HCT116 (cell line): ENCODE data around the gene ZFR2. TPM values are rescaled to one million over a fixed set of nuclear protein-coding genes. Genes with fewer than 3 reads are reported as not detected.

ENCODE experiments used
- ATAC-seq: fragments of 200-7000 bp; cut with Tn5 transposase; 2 replicates; pipeline ENCODE4 v1.9.1; 2020; ENCODE audit warnings: mild to moderate bottlenecking, moderate library complexity
- BruUV-seq: library from RNA; stranded (reverse); fragments of 400-500 nt; replicated peaks from 2 replicates; lab custom pipeline; 2021; lab: Mats Ljungman, UMichigan
- CTCF ChIA-PET: fragments of 300-600 bp; sonication (Branson Sonifier 250); formaldehyde crosslinking; loops from one replicate; lab custom pipeline; 2021; ENCODE audit warnings: antibody characterized with exemption; lab: Charles Lee
- POLR2A ChIA-PET: fragments of 300-600, 350-600 bp; sonication (Branson Sonifier 250); formaldehyde crosslinking; loops from one replicate; lab custom pipeline; 2021; ENCODE audit warnings: antibody characterized with exemption; lab: Charles Lee
- RAD21 ChIA-PET, 2 experiments: fragments of 300-600 bp; sonication (Branson Sonifier 250); formaldehyde crosslinking; loops; one replicate each; lab custom pipeline; 2023; ENCODE audit warnings: low total read pairs in 2 of 2; ENCODE audit not compliant: uncharacterized antibody in 2 of 2, unreplicated experiment in 2 of 2, low non-redundant PET in 1 of 2; lab: Charles Lee
- DNase-seq: peaks from one replicate; pipeline ENCODE4 v3.0.0-alpha.2; 2010; ENCODE audit warnings: low read depth, low spot score
- H2AFZ ChIP-seq: fragments of 200-600 bp; shearing (Covaris generic), sonication (generic); 2 replicates; pipeline ENCODE4 v1.6.1; 2017; ENCODE audit warnings: low read depth, mixed run types, mixed read lengths, antibody characterized with exemption, low read length; ENCODE audit not compliant: poor library complexity, severe bottlenecking
- H3K27ac ChIP-seq: 2 replicates; pipeline ENCODE4 v1.5.1; 2012; ENCODE audit warnings: low read depth, low read length
- H3K27me3 ChIP-seq: fragments of 200-600 bp; sonication (generic); 2 replicates; pipeline ENCODE4 v1.6.1; 2016; ENCODE audit warnings: mixed run types, low read length, mixed read lengths; ENCODE audit not compliant: insufficient read depth
- H3K36me3 ChIP-seq, 2 experiments: fragments of 200-500 bp in 1 of 2; fragments of 200-600 bp in 1 of 2; sonication (Bioruptor generic) in 1 of 2; sonication (generic) in 1 of 2; 2 replicates each; pipeline versions ENCODE4 v1.5.1 to v1.6.1; 2014 to 2016; ENCODE audit warnings: low read length in 2 of 2, inconsistent platforms in 1 of 2, mixed read lengths in 1 of 2, mixed run types in 1 of 2; ENCODE audit not compliant: insufficient read depth in 2 of 2, control insufficient read depth in 1 of 2
- H3K4me1 ChIP-seq, 2 experiments: fragments of 200-600 bp in 1 of 2; sonication (generic) in 1 of 2; 2 replicates each; pipeline versions ENCODE4 v1.5.1 to v1.6.1; 2012 to 2017; ENCODE audit warnings: low read length in 2 of 2, inconsistent platforms in 1 of 2, mild to moderate bottlenecking in 1 of 2, mixed read lengths in 1 of 2, mixed run types in 1 of 2, moderate library complexity in 1 of 2; ENCODE audit not compliant: insufficient read depth in 2 of 2, control insufficient read depth in 1 of 2
- H3K4me2 ChIP-seq: fragments of 200-600 bp; sonication (generic); 2 replicates; pipeline ENCODE4 v1.6.1; 2017; ENCODE audit warnings: mixed run types, low read length, mixed read lengths
- H3K4me3 ChIP-seq, 2 experiments: fragments of 200-600 bp in 1 of 2; sonication (generic) in 1 of 2; replicated peaks in 1 of 2; 2 replicates each; pipeline ENCODE4 v1.5.1; 2011 to 2016; ENCODE audit warnings: low read length in 2 of 2, control low read depth in 1 of 2, low read depth in 1 of 2, mild to moderate bottlenecking in 1 of 2, mixed read lengths in 1 of 2, mixed run types in 1 of 2
- H3K79me2 ChIP-seq: fragments of 200-600 bp; sonication (generic); 2 replicates; pipeline ENCODE4 v1.6.1; 2017; ENCODE audit warnings: mild to moderate bottlenecking, mixed run types, low read length, moderate library complexity, mixed read lengths; ENCODE audit not compliant: insufficient read depth
- H3K9ac ChIP-seq: fragments of 200-600 bp; sonication (generic); 2 replicates; pipeline ENCODE4 v1.6.1; 2016; ENCODE audit warnings: low read length, mixed read lengths
- H3K9me2 ChIP-seq: fragments of 200-600 bp; sonication (generic), shearing (Covaris generic); 2 replicates; pipeline ENCODE4 v1.6.1; 2017; ENCODE audit warnings: mixed run types, mild to moderate bottlenecking, moderate library complexity; ENCODE audit not compliant: insufficient read depth
- H3K9me3 ChIP-seq, 2 experiments: fragments of 200-500 bp in 1 of 2; fragments of 200-600 bp in 1 of 2; sonication (Bioruptor generic) in 1 of 2; sonication (generic) in 1 of 2; 2 replicates each; pipeline ENCODE4 v1.6.1; 2014 to 2017; ENCODE audit warnings: low read length in 2 of 2, mixed read lengths in 2 of 2, inconsistent platforms in 1 of 2, low read depth in 1 of 2, mild to moderate bottlenecking in 1 of 2, mixed run types in 1 of 2, moderate library complexity in 1 of 2; ENCODE audit not compliant: control insufficient read depth in 1 of 2, insufficient read depth in 1 of 2
- H4K20me1 ChIP-seq: fragments of 200-600 bp; sonication (generic), shearing (Covaris generic); 2 replicates; pipeline ENCODE4 v1.6.1; 2017; ENCODE audit warnings: mixed run types, mild to moderate bottlenecking, moderate library complexity; ENCODE audit not compliant: insufficient read depth
- ATF3 ChIP-seq: IDR thresholded peaks from 2 replicates; pipeline ENCODE4 v1.6.1; 2012
- CBX3 ChIP-seq: IDR thresholded peaks from 2 replicates; pipeline ENCODE4 v1.6.1; 2012; ENCODE audit warnings: low read depth
- CEBPB ChIP-seq: IDR thresholded peaks from 2 replicates; pipeline ENCODE4 v1.6.1; 2012; ENCODE audit warnings: low read depth
- EGR1 ChIP-seq: IDR thresholded peaks from 2 replicates; pipeline ENCODE4 v1.6.1; 2012; ENCODE audit warnings: low read depth
- ELF1 ChIP-seq: IDR thresholded peaks from 2 replicates; pipeline ENCODE4 v1.6.1; 2012; ENCODE audit warnings: low read depth, borderline replicate concordance
- POLR2AphosphoS5 ChIP-seq: IDR thresholded peaks from 2 replicates; pipeline ENCODE4 v1.6.1; 2011; ENCODE audit warnings: mild to moderate bottlenecking, low read depth, low read length, moderate library complexity
- REST ChIP-seq: IDR thresholded peaks from 2 replicates; pipeline ENCODE4 v1.6.1; 2012; ENCODE audit warnings: low read depth
- SIN3A ChIP-seq: IDR thresholded peaks from 2 replicates; pipeline ENCODE4 v1.6.1; 2012; ENCODE audit warnings: low read depth
- SP1 ChIP-seq: IDR thresholded peaks from 2 replicates; pipeline ENCODE4 v1.6.1; 2012; ENCODE audit warnings: low read depth
- TCF7L2 ChIP-seq: IDR thresholded peaks from 2 replicates; pipeline ENCODE4 v1.7.0; 2011; ENCODE audit warnings: borderline replicate concordance, inconsistent platforms; ENCODE audit not compliant: insufficient read depth, insufficient read length; ENCODE audit errors: extremely low read depth
- YY1 ChIP-seq: IDR thresholded peaks from 2 replicates; pipeline ENCODE4 v1.6.1; 2011; ENCODE audit warnings: low read length, low read depth, moderate library complexity, mild to moderate bottlenecking; ENCODE audit not compliant: insufficient replicate concordance; ENCODE audit errors: extremely low read depth
- ZBTB33 ChIP-seq: IDR thresholded peaks from 2 replicates; pipeline ENCODE4 v1.6.1; 2011; ENCODE audit warnings: mild to moderate bottlenecking, low read length, moderate library complexity; ENCODE audit not compliant: insufficient replicate concordance; ENCODE audit errors: extremely low read depth
- intact Hi-C: fragments of 100-400 bp; cut with micrococcal nuclease; formaldehyde crosslinking; loops from 2 replicates; pipeline ENCODE4 v1.10.0; 2022
- total RNA-seq: library from RNA; stranded (reverse); gene quantifications from one replicate; pipeline ENCODE4 v1.2.1, GENCODE V29; 2021; ENCODE audit not compliant: unreplicated experiment

ZFR2 gene
- total RNA-seq, 1 experiment from 2014 or later, result 0.34 TPM

- Histone ChIP-seq H2AFZ (no peak overlapping the region), H3K4me3 (no peak overlapping the region), H3K9me3 (no peaks in the 10 kb centered on the region), H3K27me3 (no peaks in the 10 kb centered on the region), H3K79me2 (peaks cover 4% of the 10 kb centered on the region), H4K20me1 (no peaks in the 10 kb centered on the region), H3K27ac (no peak overlapping the region), H3K9me2 (no peaks in the 10 kb centered on the region), H3K9ac (no peak overlapping the region), H3K36me3 (peaks cover 0 to 5% of the 10 kb centered on the region in 2 experiments; a peak in 2 of 4 replicates), H3K4me1 (peaks cover 3% of the 10 kb centered on the region in 2 experiments; a peak in 2 of 4 replicates), H3K4me2 (no peak overlapping the region)
- intact Hi-C loops, result no loop called here
- no peak for ATAC-seq
- ChIA-PET RAD21 (no interaction called here), POLR2A (no interaction called here), CTCF (no interaction called here)
- no peak for DNase-seq
- no TSS peak for BruUV-seq
- TF ChIP-seq YY1 (no peak), TCF7L2 (no peak), SP1 (no peak), ATF3 (no peak), CBX3 (no peak), EGR1 (no peak), ELF1 (no peak), SIN3A (no peak), POLR2AphosphoS5 (no peak), ZBTB33 (no peak), REST (no peak), CEBPB (no peak)
- TF ChIP-seq, all 23 proteins: peak for 0
These were observed 100.7 kb downstream of the ZFR2 start for GRCh38 chr19:3768015-3768747.
